ENCODE results near the gene HPCAL1. TPM values are rescaled to one million over a fixed set of nuclear protein-coding genes. Genes with fewer than 3 reads are reported as not detected.

Gene HPCAL1
- total RNA-seq (10 to 100 TPM; 24.3 to 32.7 (median 26.8) TPM), polyA plus RNA-seq (10 to 100 TPM; 22.1 to 27.3 TPM)

DNA sequence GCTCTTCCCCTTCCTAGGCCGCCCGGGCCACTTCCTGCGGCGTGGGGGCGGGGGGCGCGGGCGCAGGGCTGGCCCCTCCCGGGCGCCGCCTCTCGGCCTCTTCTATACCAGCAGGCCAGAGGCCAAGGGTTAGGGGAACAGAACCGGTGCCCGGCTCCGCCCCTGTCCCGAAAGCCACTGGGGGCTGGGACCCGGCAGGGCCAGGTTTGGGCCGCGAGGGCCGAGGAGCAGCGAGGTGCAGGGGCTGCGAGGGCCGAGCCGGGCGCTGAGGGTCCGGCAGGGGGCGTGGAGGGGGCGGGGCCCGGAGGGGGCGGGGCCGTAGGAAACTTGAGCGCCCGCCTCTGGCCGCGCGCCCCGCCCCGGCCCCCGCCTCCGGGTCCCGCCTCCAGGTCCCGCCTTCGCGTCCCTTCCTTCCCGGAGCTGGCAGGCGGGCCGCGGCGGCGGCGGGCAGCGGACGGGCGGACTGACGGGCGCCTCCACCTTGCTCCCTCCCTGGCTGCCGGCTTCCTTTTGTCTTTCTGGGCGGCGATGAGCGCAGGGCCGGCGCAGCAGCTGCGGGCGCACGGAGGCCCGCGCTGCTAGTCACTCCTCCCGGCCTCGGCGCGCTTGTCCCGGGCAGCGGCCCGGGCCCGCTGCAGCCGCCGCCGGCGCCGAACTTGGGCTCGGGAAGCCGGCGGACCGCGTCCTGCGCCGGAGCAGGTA, at the start of gene HPCAL1:
Gene HPCAL1 (plus strand): TSS at position 426 of the 702 bp plus-strand sequence. CDS start 116,854 bp downstream, outside the sequence.
- H3K27me3 ChIP-seq: no peaks in the 10 kb centered on the region
- FAIRE-seq (no peak), ATAC-seq (peak; percentile 84 to 92 (median 86)), DNase-seq (peak; percentile 87 to 96 (median 92))
- TF ChIP-seq, protein P1, sequence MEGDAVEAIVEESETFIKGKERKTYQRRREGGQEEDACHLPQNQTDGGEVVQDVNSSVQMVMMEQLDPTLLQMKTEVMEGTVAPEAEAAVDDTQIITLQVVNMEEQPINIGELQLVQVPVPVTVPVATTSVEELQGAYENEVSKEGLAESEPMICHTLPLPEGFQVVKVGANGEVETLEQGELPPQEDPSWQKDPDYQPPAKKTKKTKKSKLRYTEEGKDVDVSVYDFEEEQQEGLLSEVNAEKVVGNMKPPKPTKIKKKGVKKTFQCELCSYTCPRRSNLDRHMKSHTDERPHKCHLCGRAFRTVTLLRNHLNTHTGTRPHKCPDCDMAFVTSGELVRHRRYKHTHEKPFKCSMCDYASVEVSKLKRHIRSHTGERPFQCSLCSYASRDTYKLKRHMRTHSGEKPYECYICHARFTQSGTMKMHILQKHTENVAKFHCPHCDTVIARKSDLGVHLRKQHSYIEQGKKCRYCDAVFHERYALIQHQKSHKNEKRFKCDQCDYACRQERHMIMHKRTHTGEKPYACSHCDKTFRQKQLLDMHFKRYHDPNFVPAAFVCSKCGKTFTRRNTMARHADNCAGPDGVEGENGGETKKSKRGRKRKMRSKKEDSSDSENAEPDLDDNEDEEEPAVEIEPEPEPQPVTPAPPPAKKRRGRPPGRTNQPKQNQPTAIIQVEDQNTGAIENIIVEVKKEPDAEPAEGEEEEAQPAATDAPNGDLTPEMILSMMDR (IDR thresholded peaks at IDR 0.05): peak; percentile 36 to 56 (median 44)
- H3K4me3 ChIP-seq: peak within 1 kb of the TSS; percentile 83 to 99 (median 88)
- H3K4me1 ChIP-seq: peaks cover 8 to 19% (median 15%) of the 10 kb centered on the region in 3 donors
- peak within 1 kb of the TSS; percentile 61 to 84 (median 72) for H3K27ac ChIP-seq
- H3K36me3 ChIP-seq: no peaks in the 10 kb centered on the region
- WGBS, 2 donors: 0% methylated on average over 49 to 87 of the region's 87 CpGs
- intact Hi-C loops (cut with DNase I): loop anchor here in 1 of 3 donors (10.0 kb wide), 2 partner anchors 62 to 112 kb away; no protein-coding TSS in a partner anchor
- H3K9me3 ChIP-seq: peaks cover 0 to 3% (median 0%) of the 10 kb centered on the region in 4 donors

DNA sequence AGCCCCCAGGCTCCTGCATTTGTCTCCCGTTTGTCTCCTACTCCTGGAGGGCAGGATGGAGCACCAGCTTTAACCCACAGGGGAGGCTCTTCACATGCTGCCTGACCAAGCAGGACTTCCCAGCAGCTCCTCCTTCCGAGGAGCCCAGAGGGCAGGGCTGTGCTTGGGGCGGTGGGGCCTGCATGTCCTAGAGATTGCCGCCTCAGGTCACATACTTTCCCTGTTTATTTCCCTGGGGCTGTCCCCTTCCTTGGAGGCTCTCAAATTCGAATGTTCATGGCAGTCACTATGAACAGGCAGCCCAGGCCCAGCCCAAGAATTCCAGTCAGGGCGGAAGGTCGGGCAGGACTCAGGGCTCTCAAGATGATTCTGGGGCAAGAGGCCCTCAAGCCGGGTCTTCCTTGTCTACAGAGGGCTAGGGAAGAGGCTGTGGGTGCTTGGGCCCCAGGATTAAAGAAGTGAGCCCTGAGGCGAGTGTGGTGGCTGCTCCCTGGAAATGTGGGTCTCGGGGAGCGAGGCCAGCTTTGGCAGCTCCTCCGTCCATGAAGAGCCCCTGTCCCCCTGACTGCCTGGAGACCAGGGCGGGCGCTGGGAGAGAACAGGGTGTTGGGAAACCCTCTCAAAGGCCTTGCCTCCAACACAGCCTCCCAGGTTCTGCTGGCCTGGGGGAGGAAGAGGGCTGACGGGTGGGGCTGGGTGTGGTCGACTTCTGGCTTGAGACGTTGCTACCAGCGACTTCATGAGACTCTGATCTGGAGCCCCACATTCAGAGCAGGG, 48.9 kb upstream of the HPCAL1 start:
- Histone ChIP-seq H3K9me3 (no peaks in the 10 kb centered on the region), H3K27ac (no peak overlapping the region), H3K4me1 (no peaks in the 10 kb centered on the region), H3K4me3 (no peak overlapping the region), H3K36me3 (no peaks in the 10 kb centered on the region), H3K27me3 (no peaks in the 10 kb centered on the region)
- 92 to 93% methylated on average over 18 of the region's 18 CpGs for WGBS, 2 donors
- TF ChIP-seq, protein P1 (IDR thresholded peaks at IDR 0.05): no peak
- DNase-seq (peak in 3 of 6 donors; percentile 10 to 35 (median 32)), FAIRE-seq (no peak), ATAC-seq (no peak)
- intact Hi-C loops (cut with DNase I): no loop called here

DNA sequence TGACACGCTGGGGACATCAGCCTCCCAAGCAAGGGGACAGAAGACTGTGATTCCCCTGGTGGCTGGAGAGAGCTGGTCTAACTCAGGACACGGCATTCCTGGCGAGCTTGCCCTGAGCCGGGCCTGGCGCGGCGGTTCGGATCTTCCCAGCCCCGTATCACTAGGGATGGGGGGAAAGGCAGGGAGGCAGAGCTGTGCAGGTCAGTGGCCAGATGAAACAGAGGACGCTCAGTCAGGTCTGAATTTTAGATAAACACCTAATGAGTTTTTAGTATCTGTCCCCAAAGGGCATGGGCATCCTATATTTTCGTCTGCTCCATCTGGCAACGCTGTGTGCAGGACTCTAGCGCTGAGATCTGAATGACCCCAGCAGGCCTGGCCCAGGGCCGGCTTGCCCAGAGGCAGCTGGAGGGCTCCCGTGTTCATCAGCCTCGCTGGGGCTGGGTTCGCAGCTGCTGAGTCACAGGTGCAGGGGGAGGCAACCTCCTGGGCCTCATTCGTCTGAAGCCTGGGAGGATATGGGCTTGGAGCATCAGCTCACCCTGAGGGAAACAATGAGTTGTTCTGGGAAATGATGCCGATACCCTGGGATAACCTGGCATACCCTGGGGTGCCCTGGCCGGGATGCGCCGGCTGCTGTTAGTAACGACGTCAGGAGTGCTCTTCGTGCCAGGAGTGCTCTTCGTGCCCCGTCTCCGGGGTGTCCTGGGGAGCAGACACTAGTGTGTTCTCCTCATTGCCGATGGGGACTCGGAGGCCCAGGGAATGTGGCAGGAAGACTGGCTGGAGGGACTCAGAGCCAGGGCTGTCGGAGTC, 48.1 kb upstream of the HPCAL1 start:
- no peak for ATAC-seq

DNA sequence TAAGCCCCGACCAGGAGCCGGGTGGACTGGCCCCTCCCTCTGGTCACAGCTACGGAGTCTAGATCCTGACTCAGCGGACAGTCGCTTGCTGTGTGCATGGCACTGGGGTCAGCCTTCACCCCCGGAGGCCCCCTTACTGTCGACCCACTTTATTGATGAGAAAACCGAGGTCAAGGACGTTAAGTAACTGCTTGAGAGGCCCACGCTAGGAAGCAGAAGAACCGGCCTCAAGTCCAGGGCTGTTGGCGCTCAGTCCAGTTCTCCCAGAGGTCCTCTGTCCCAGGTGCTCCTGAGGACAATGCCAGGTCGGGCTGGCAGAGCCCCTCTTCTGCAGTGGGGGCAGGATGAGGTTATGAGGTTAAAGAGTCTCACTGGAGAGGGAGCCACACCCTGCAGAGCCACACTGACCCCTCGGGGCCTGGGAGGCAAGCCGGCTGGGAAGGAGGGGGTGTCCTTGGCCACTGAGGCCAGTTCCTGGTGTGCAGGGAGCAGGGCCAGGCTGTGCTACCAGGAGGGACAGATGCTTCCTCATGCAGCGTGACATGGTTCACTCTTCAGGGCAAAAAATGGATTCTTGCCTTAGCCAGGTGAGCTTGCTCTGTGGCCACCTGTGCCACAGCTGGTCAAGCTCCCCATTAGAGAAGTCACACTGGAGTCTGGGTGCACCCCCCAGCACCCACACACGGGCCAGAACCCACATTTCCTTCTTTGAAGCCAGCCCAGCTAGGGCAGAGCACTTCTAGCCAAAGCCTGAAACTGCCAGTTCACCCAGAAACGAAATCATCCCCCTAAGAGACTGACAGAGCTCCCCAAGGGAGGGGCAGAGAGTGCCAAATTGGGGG, 47.3 kb upstream of the HPCAL1 start:
- ATAC-seq (no peak), FAIRE-seq (no peak), DNase-seq (peak in 3 of 6 donors; percentile 32 to 47 (median 36))
- TF ChIP-seq, protein P1 (IDR thresholded peaks at IDR 0.05): no peak
- 71 to 75% methylated on average over 18 of the region's 18 CpGs for WGBS, 2 donors
- Histone ChIP-seq H3K4me3 (no peak overlapping the region), H3K27ac (no peak overlapping the region), H3K27me3 (no peaks in the 10 kb centered on the region), H3K4me1 (no peaks in the 10 kb centered on the region), H3K36me3 (no peaks in the 10 kb centered on the region), H3K9me3 (no peaks in the 10 kb centered on the region)
- intact Hi-C loops (cut with DNase I): no loop called here

More for the DNA sequence above, 48.1 kb upstream of the HPCAL1 start:
- DNase-seq (peak in 3 of 6 donors; percentile 20 to 46 (median 43)), FAIRE-seq (no peak)
- TF ChIP-seq, protein P1 (IDR thresholded peaks at IDR 0.05): no peak
- intact Hi-C loops (cut with DNase I): no loop called here
- Histone ChIP-seq H3K36me3 (no peaks in the 10 kb centered on the region), H3K27ac (no peak overlapping the region), H3K27me3 (no peaks in the 10 kb centered on the region), H3K9me3 (no peaks in the 10 kb centered on the region), H3K4me3 (no peak overlapping the region), H3K4me1 (no peaks in the 10 kb centered on the region)
- WGBS, 2 donors: 89 to 91% methylated on average over 31 of the region's 31 CpGs
